GM19238 (cell line): ENCODE measurements around the gene SLC18A3.
A peak's percentile ranks its signal among the peaks of the same experiment; 100 is the strongest.

ENCODE experiments used
- DNase-seq: peaks from one replicate; pipeline ENCODE4 v3.0.0; 2011; ENCODE audit warnings: low spot score; ENCODE audit not compliant: insufficient read length

SLC18A3 gene

GRCh38 chr10:49595713-49596492 is 14.2 kb upstream of the SLC18A3 start:
- DNase-seq, result no peak

- DNase-seq, result no peak
Measured at GRCh38 chr10:49596493-49596809, 13.7 kb upstream of the SLC18A3 start.

GRCh38 chr10:49596836-49597235 is 13.3 kb upstream of the SLC18A3 start:
- no peak for DNase-seq

GRCh38 chr10:49597426-49598163 is 12.5 kb upstream of the SLC18A3 start:
- no peak for DNase-seq

GRCh38 chr10:49598164-49598856 is 11.8 kb upstream of the SLC18A3 start:
- no peak for DNase-seq

GRCh38 chr10:49598986-49599385 is 11.1 kb upstream of the SLC18A3 start:
- no peak for DNase-seq

- DNase-seq, result no peak
Measured at GRCh38 chr10:49599546-49599945, 10.6 kb upstream of the SLC18A3 start.

- DNase-seq, result no peak
Measured at GRCh38 chr10:49600046-49600445, 10.1 kb upstream of the SLC18A3 start.

- DNase-seq, result no peak
Measured at GRCh38 chr10:49600781-49601400, 9.2 kb upstream of the SLC18A3 start.

- no peak for DNase-seq
Measured at GRCh38 chr10:49601857-49602256, 8.3 kb upstream of the SLC18A3 start.

GRCh38 chr10:49602380-49603023 is 7.6 kb upstream of the SLC18A3 start:
- no peak for DNase-seq

GRCh38 chr10:49605216-49605938 is 4.7 kb upstream of the SLC18A3 start:
- DNase-seq, result no peak

- no peak for DNase-seq
Measured at GRCh38 chr10:49605939-49606509, 4.1 kb upstream of the SLC18A3 start.

GRCh38 chr10:49606981-49607535 is 3.1 kb upstream of the SLC18A3 start:
- DNase-seq, result peak; percentile 80

- no peak for DNase-seq
Measured at GRCh38 chr10:49608166-49609005, 1.7 kb upstream of the SLC18A3 start.

- no peak for DNase-seq
Measured at GRCh38 chr10:49609006-49609282, 1.2 kb upstream of the SLC18A3 start.

GRCh38 chr10:49609283-49610113 is 612 bp upstream of the SLC18A3 start:
- no peak for DNase-seq

- no peak for DNase-seq
Measured at GRCh38 chr10:49610458-49611165, 502 bp downstream of the SLC18A3 start.
